ENCODE results near the gene HIVEP3.

DNA sequence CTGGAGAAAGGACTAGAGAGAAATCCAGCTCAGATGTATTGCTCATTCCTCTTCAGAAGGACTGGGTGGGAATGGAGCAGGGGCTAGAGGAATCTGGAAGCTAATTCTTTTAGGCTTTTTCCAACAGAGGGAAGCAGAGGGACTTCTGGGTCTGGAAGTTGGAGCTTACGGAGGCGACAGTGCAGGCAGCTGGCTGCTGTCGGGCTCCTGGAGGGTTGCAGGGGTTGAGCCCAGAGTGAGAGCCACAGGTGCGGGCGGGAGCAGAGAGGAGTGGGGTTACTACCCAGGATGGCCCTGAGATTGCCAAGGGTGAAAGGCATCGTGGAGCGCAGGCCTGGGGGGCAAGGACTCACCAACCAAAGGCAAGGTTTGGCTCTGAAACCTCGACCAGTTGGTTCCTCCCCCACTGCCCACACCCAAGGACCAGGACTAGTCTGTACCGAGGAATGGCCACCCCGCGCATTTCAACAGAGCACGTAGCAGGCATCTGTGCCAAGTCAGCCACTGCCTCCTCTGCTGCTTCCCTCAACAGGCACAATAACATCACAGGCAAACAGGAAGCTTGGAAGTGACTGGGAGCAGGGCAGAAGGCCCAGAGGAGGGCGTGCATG lies 411.5 kb downstream of the HIVEP3 start:
- TF ChIP-seq CTCF (IDR thresholded peaks at IDR 0.05): no peak
- no peak for TF ChIP-seq POLR2A (IDR thresholded peaks at IDR 0.05)

Measured in right lobe of liver (tissue), 4 donors.